Measurements from ENCODE around the gene ANKRD13B.
A peak's percentile ranks its signal among the peaks of the same experiment; 100 is the strongest.

Gene ANKRD13B

GRCh38 chr17:29623283-29623647 lies 30.3 kb downstream of the ANKRD13B start:
- peak overlapping the region; percentile 13 for H3K27ac ChIP-seq

DNA sequence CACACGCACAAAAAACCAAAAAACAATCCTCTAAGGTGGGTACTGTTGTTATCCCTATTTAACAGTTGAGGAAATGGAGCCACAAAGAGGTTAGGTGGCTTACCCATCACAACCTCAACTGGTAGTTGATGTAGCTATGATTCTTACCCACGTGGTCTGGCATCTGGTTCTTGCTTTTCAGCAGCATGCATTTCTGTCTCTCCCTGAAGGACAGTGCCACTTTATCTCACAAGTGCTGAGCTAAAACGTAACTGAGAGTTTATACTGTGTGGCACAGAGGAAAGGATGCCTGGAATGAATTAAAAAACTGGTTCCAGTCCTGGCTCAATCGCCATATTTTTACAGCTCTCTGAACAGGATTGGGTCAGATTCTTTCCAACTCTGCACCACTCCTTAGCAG lies 31.7 kb downstream of the ANKRD13B start:
- TF ChIP-seq ZFX (IDR thresholded peaks at IDR 0.05) (no peak), CTCF (conservative IDR thresholded peaks at IDR 0.05) (no peak)
- peak overlapping the region; percentile 13; the same call in 1 of the 2 replicates for H3K27ac ChIP-seq

More at GRCh38 chr17:29623283-29623647, 30.3 kb downstream of the ANKRD13B start:
- TF ChIP-seq ZFX (IDR thresholded peaks at IDR 0.05) (no peak), CTCF (conservative IDR thresholded peaks at IDR 0.05) (no peak)

DNA sequence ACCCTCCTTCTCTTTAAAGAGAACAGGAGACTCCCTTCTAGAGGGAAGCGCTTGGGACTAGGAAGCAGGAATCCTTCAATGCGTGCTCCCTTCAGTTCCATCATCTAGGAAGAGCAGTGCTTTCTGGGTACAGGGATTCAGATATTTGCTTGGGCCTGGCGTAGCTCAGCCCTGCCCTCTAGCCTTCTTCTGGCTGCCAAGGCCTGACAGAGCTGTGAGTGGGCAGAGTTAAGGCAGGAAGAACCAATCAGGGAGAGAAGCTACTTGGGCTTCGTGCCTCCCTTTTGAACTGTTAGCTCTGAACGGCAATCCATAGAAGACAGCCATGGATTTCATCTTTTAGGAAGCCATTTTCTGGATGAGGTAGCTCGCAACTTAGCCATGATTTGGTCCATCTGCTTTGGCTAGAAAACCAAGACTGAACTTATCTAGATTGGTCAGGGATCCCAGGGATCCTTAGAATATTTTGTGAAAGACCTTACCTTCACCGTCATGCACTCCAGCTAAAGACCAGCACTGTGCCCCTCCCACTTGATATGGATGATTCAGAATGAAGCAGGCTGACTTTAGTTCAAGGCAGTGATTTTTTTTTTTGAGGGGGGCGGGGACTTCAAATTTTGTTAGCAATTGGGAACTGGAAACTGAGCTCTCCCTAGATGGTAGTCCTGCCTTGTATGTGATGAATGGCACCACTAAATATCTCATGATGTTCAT lies 32.3 kb downstream of the ANKRD13B start:
- TF ChIP-seq ZFX (IDR thresholded peaks at IDR 0.05) (no peak), CTCF (conservative IDR thresholded peaks at IDR 0.05) (no peak)
- H3K27ac ChIP-seq = peak overlapping the region; percentile 12; the same call in 1 of the 2 replicates

DNA sequence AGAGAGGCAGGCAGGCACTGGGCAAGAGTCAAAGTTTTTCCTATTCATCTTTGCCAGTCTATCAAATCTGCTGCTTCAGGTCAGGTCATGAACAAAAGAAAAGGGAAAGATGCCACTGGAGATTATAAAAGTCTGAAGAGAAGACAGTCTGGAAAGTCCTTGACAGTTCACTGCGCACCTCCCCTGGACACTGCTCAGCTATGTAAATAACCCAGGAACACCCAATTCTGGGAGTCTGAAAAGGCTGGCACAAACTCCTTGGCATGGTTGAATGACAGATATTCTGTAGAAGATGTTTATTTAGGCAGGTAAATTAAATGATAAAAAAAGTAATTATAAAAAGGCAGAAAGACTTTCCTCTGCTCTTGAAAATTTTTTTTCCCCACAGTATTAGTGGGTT lies 35.0 kb downstream of the ANKRD13B start:
- TF ChIP-seq CTCF (conservative IDR thresholded peaks at IDR 0.05) = no peak
- no peak for TF ChIP-seq ZFX (IDR thresholded peaks at IDR 0.05)
- H3K27ac ChIP-seq = peak overlapping the region; percentile 61; the same call in 1 of the 2 replicates

- no peak for TF ChIP-seq ZFX (IDR thresholded peaks at IDR 0.05)
- no peak for TF ChIP-seq CTCF (conservative IDR thresholded peaks at IDR 0.05)
- peak overlapping the region; percentile 61 for H3K27ac ChIP-seq
Observed at GRCh38 chr17:29628644-29629043, 35.7 kb downstream of the ANKRD13B start.

- TF ChIP-seq CTCF (conservative IDR thresholded peaks at IDR 0.05) = no peak
- TF ChIP-seq ZFX (IDR thresholded peaks at IDR 0.05) = no peak
Observed at GRCh38 chr17:29629839-29630238, 36.9 kb downstream of the ANKRD13B start.

GRCh38 chr17:29630630-29631193 lies 37.8 kb downstream of the ANKRD13B start:
- TF ChIP-seq CTCF (conservative IDR thresholded peaks at IDR 0.05) = no peak
- no peak for TF ChIP-seq ZFX (IDR thresholded peaks at IDR 0.05)
- no peak overlapping the region for H3K27ac ChIP-seq

More at GRCh38 chr17:29629839-29630238, 36.9 kb downstream of the ANKRD13B start:
- no peak overlapping the region for H3K27ac ChIP-seq
